ENCODE measurements around the gene PHF21A.

DNA sequence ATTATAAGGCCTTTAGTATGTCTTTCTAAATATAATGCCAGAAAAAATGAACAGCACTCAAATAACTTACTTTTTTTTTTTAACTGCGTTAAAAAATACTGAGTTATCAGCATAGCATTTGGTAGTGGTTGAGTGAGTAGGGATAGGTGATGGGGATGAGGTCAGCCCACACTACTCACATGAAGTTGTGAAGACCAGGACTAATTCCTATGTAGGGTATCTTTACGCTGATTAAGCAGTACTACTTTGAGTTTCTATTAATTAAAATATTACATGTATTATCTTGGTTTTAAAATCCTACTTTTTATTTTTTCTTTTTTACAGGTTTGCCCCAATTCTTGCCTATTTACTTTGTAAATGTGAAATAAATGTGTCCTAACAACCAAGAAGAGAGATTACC is 13.5 kb downstream of the PHF21A start:
- TF ChIP-seq, protein P1, sequence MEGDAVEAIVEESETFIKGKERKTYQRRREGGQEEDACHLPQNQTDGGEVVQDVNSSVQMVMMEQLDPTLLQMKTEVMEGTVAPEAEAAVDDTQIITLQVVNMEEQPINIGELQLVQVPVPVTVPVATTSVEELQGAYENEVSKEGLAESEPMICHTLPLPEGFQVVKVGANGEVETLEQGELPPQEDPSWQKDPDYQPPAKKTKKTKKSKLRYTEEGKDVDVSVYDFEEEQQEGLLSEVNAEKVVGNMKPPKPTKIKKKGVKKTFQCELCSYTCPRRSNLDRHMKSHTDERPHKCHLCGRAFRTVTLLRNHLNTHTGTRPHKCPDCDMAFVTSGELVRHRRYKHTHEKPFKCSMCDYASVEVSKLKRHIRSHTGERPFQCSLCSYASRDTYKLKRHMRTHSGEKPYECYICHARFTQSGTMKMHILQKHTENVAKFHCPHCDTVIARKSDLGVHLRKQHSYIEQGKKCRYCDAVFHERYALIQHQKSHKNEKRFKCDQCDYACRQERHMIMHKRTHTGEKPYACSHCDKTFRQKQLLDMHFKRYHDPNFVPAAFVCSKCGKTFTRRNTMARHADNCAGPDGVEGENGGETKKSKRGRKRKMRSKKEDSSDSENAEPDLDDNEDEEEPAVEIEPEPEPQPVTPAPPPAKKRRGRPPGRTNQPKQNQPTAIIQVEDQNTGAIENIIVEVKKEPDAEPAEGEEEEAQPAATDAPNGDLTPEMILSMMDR (conservative IDR thresholded peaks at IDR 0.05; ENCODE audit: low read length), result no peak
- TF ChIP-seq EZH2phosphoT487 (IDR thresholded peaks at IDR 0.05; ENCODE audit: borderline replicate concordance), result no peak
